NB4 (cell line): ENCODE measurements around the gene RTCB.

Experiments
- CTCF ChIP-seq: IDR thresholded peaks from one replicate; pipeline ENCODE4 v1.5.1; 2012; ENCODE audit warnings: low read depth, low read length
- MYC ChIP-seq: IDR thresholded peaks from 2 replicates; pipeline ENCODE4 v1.6.1; 2011; ENCODE audit warnings: low read depth, low read length
- POLR2A ChIP-seq: IDR thresholded peaks from 2 replicates; pipeline ENCODE4 v1.6.1; 2011; ENCODE audit warnings: mild to moderate bottlenecking; ENCODE audit not compliant: insufficient read length; ENCODE audit errors: extremely low read depth

DNA sequence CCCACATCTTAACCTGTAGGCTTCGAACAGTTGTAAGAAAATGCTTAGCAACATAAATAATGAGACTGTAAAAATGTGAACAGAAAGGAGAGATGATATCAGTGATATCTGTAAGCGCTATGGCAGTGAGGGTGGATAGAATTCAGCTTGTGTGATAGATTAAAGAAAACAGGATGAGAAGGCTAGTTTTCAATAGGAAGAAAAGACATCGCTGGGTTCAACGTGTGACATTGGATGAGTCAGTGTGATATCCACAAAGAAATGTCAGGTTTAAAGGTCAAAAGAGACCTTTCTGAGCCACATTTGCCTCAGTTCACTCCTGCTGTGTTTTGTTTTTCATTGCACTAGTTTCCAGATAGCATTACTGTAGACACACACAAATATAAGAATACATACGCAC is 68.1 kb downstream of the RTCB start:
- TF ChIP-seq CTCF: no peak
- no peak for TF ChIP-seq MYC
- TF ChIP-seq POLR2A: no peak
